Measurements from ENCODE around the gene FSTL3. TPM values are rescaled to one million over a fixed set of nuclear protein-coding genes. Genes with fewer than 3 reads are reported as not detected.
"Not testable (repeated sequence)": the region's sequence is repeated elsewhere in the genome, so short reads cannot be mapped to it uniquely, and the experiment has no call there.

FSTL3 gene
- total RNA-seq, 1 experiment from 2014 or later, result 29.1 TPM

DNA sequence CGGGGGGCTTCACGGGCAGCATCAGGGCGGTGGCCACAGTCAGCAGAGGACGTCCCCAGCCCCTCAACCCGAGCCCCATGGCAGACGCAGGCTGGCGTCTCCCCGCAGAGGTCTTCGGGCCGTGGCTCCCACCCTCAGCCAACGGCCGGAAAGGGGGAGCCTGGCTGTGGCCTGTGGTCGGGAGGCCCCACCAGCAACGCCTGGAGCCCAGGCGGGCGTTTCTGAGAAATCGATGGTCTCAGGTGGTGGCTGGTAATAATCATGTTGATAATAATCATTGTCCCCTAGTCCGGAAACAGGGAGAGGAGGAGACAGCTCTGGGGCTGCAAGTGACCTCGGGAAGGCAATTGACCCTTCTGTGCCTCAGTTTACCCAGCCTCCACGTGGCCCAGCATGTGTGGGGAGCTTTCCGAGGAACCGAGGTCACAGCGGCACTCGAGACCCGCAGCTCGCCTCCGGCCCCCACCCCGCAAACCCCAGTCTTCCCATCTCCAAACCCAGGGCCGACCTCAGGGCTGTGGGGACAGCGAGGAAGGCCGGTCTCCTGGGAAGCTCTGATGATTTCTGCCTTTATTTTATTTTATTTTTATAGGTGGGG, 19.3 kb downstream of the FSTL3 start, which contains the start of gene PRSS57:
Gene PRSS57, minus strand, starts transcription at position 101 of the 598 bp plus-strand sequence. Its CDS starts 22 bp downstream, at position 79.
- ATAC-seq, result no peak
- BruUV-seq (replicated peaks), result no TSS peak
- RAD21 ChIA-PET (ENCODE audit: low non-redundant PET in 1 of 2, low total read pairs in 2 of 2, uncharacterized antibody in 2 of 2, unreplicated experiment in 2 of 2), result no interaction called here
- Histone ChIP-seq H3K36me3 (ENCODE audit: control insufficient read depth in 1 of 2, insufficient read depth in 2 of 2, low read length in 2 of 2) (no peaks in the 10 kb centered on the region), H3K79me2 (ENCODE audit: insufficient read depth, low read length) (no peaks in the 10 kb centered on the region), H3K4me2 (ENCODE audit: low read length) (no peak within 1 kb of the TSS), H2AFZ (ENCODE audit: low read depth, low read length, poor library complexity, severe bottlenecking) (no peak within 1 kb of the TSS), H3K4me3 (replicated peaks in 1 of 2; ENCODE audit: low read depth in 1 of 2, low read length in 2 of 2) (no peak within 1 kb of the TSS), H4K20me1 (ENCODE audit: insufficient read depth) (no peaks in the 10 kb centered on the region), H3K27ac (ENCODE audit: low read depth, low read length) (no peak within 1 kb of the TSS), H3K27me3 (ENCODE audit: insufficient read depth, low read length) (no peaks in the 10 kb centered on the region), H3K9me2 (ENCODE audit: insufficient read depth) (no peaks in the 10 kb centered on the region), H3K9me3 (ENCODE audit: control insufficient read depth in 1 of 2, insufficient read depth in 1 of 2, low read depth in 1 of 2, low read length in 2 of 2) (no peaks in the 10 kb centered on the region), H3K9ac (ENCODE audit: low read length) (no peak within 1 kb of the TSS), H3K4me1 (ENCODE audit: control insufficient read depth in 1 of 2, insufficient read depth in 2 of 2, low read length in 2 of 2) (no peaks in the 10 kb centered on the region)
- CTCF ChIA-PET, result no interaction called here
- no peak for DNase-seq (ENCODE audit: low read depth, low spot score)
- POLR2A ChIA-PET, result no interaction called here
- TF ChIP-seq TCF7L2 (IDR thresholded peaks at IDR 0.05; ENCODE audit: borderline replicate concordance, extremely low read depth, insufficient read depth, insufficient read length) (no peak), ELF1 (IDR thresholded peaks at IDR 0.05; ENCODE audit: borderline replicate concordance, low read depth) (no peak), SP1 (IDR thresholded peaks at IDR 0.05; ENCODE audit: low read depth) (no peak), EGR1 (IDR thresholded peaks at IDR 0.05; ENCODE audit: low read depth) (no peak), RAD21 (IDR thresholded peaks at IDR 0.05; ENCODE audit: low read depth) (no peak), ZNF274 (IDR thresholded peaks at IDR 0.05; ENCODE audit: low read depth, low read length) (no peak), POLR2AphosphoS5 (IDR thresholded peaks at IDR 0.05; ENCODE audit: low read depth, low read length) (no peak), EZH2phosphoT487 (IDR thresholded peaks at IDR 0.05; ENCODE audit: borderline replicate concordance) (no peak), JUND (IDR thresholded peaks at IDR 0.05) (no peak), CEBPB (IDR thresholded peaks at IDR 0.05; ENCODE audit: low read depth) (no peak), POLR2A (IDR thresholded peaks at IDR 0.05; ENCODE audit: borderline replicate concordance, extremely low read depth, insufficient read depth, insufficient read length) (no peak), YY1 (IDR thresholded peaks at IDR 0.05; ENCODE audit: extremely low read depth, insufficient replicate concordance, low read depth, low read length) (no peak), ZFX (IDR thresholded peaks at IDR 0.05) (no peak)
- TF ChIP-seq, protein P1, sequence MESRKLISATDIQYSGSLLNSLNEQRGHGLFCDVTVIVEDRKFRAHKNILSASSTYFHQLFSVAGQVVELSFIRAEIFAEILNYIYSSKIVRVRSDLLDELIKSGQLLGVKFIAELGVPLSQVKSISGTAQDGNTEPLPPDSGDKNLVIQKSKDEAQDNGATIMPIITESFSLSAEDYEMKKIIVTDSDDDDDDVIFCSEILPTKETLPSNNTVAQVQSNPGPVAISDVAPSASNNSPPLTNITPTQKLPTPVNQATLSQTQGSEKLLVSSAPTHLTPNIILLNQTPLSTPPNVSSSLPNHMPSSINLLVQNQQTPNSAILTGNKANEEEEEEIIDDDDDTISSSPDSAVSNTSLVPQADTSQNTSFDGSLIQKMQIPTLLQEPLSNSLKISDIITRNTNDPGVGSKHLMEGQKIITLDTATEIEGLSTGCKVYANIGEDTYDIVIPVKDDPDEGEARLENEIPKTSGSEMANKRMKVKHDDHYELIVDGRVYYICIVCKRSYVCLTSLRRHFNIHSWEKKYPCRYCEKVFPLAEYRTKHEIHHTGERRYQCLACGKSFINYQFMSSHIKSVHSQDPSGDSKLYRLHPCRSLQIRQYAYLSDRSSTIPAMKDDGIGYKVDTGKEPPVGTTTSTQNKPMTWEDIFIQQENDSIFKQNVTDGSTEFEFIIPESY (IDR thresholded peaks at IDR 0.05; ENCODE audit: extremely low read depth, insufficient replicate concordance, low read length), result no peak
- TF ChIP-seq, protein P2, sequence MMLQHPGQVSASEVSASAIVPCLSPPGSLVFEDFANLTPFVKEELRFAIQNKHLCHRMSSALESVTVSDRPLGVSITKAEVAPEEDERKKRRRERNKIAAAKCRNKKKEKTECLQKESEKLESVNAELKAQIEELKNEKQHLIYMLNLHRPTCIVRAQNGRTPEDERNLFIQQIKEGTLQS (IDR thresholded peaks at IDR 0.05), result no peak
- TF ChIP-seq, protein P3, sequence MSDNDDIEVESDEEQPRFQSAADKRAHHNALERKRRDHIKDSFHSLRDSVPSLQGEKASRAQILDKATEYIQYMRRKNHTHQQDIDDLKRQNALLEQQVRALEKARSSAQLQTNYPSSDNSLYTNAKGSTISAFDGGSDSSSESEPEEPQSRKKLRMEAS (IDR thresholded peaks at IDR 0.05), result no peak
- TF ChIP-seq, protein P4, sequence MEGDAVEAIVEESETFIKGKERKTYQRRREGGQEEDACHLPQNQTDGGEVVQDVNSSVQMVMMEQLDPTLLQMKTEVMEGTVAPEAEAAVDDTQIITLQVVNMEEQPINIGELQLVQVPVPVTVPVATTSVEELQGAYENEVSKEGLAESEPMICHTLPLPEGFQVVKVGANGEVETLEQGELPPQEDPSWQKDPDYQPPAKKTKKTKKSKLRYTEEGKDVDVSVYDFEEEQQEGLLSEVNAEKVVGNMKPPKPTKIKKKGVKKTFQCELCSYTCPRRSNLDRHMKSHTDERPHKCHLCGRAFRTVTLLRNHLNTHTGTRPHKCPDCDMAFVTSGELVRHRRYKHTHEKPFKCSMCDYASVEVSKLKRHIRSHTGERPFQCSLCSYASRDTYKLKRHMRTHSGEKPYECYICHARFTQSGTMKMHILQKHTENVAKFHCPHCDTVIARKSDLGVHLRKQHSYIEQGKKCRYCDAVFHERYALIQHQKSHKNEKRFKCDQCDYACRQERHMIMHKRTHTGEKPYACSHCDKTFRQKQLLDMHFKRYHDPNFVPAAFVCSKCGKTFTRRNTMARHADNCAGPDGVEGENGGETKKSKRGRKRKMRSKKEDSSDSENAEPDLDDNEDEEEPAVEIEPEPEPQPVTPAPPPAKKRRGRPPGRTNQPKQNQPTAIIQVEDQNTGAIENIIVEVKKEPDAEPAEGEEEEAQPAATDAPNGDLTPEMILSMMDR (IDR thresholded peaks at IDR 0.05 in 2 of 3, conservative IDR thresholded peaks at IDR 0.05 in 1 of 3; ENCODE audit: borderline replicate concordance in 1 of 3, insufficient read depth in 1 of 3, low read depth in 2 of 3, low read length in 2 of 3), result no peak
- intact Hi-C loops (cut with micrococcal nuclease), result no loop called here

DNA sequence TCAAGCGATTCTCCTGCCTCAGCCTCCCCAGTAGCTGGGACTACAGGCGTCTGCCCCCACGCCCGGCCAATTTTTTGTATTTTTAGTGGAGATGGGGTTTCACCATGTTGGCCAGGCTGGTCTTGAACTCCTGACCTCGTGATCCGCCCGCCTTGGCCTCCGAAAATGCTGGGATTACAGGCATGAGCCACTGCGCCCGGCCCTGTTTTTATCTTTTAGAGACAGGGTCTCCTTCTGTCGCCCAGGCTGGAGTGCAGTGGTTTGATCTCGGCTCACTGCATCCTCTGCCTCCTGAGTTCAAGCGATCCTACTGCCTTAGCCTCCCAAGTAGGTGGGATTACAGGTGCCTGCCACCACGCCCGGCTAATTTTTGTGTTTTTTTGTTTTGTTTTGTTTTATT, 22.3 kb downstream of the FSTL3 start:
- H3K4me2 ChIP-seq (ENCODE audit: low read length); H3K4me1 ChIP-seq (ENCODE audit: control insufficient read depth in 1 of 2, insufficient read depth in 2 of 2, low read length in 2 of 2); H3K9me3 ChIP-seq (ENCODE audit: control insufficient read depth in 1 of 2, insufficient read depth in 1 of 2, low read depth in 1 of 2, low read length in 2 of 2); H3K27me3 ChIP-seq (ENCODE audit: insufficient read depth, low read length); H3K27ac ChIP-seq (ENCODE audit: low read depth, low read length); H4K20me1 ChIP-seq (ENCODE audit: insufficient read depth); BruUV-seq (replicated peaks); ATAC-seq; CTCF ChIA-PET; DNase-seq (ENCODE audit: low read depth, low spot score); H3K36me3 ChIP-seq (ENCODE audit: control insufficient read depth in 1 of 2, insufficient read depth in 2 of 2, low read length in 2 of 2); H3K79me2 ChIP-seq (ENCODE audit: insufficient read depth, low read length); H3K4me3 ChIP-seq (replicated peaks in 1 of 2; ENCODE audit: low read depth in 1 of 2, low read length in 2 of 2); H3K9me2 ChIP-seq (ENCODE audit: insufficient read depth); H3K9ac ChIP-seq (ENCODE audit: low read length); intact Hi-C loops (cut with micrococcal nuclease); RAD21 ChIA-PET (ENCODE audit: low non-redundant PET in 1 of 2, low total read pairs in 2 of 2, uncharacterized antibody in 2 of 2, unreplicated experiment in 2 of 2); H2AFZ ChIP-seq (ENCODE audit: low read depth, low read length, poor library complexity, severe bottlenecking): not testable (repeated sequence)
- POLR2A ChIA-PET, result interaction anchor here (2.0 kb wide), 1 partner anchor 18 kb away, joined by 10 read pairs; no protein-coding TSS in a partner anchor
